Left ventricle myocardium inferior (tissue), 1 donor: ENCODE results near the gene ARHGAP44. TPM values are rescaled to one million over a fixed set of nuclear protein-coding genes. Genes with fewer than 3 reads are reported as not detected.
"Not testable (repeated sequence)": the region's sequence is repeated elsewhere in the genome, so short reads cannot be mapped to it uniquely, and the experiment has no call there.

Experiments used
- DNase-seq: peaks from one replicate; pipeline ENCODE4 v3.0.0-alpha.2; 2020
- H3K27ac ChIP-seq: fragments of 200-600 bp; replicated peaks from 2 replicates; pipeline ENCODE4 v1.8.0; 2021
- H3K27me3 ChIP-seq: fragments of 200-600 bp; 2 replicates; pipeline ENCODE4 v1.8.0; 2021; ENCODE audit warnings: low read depth
- H3K36me3 ChIP-seq: fragments of 200-600 bp; 2 replicates; pipeline ENCODE4 v1.8.0; 2021
- H3K4me1 ChIP-seq: fragments of 200-600 bp; 2 replicates; pipeline ENCODE4 v1.8.0; 2021
- H3K4me3 ChIP-seq: fragments of 200-600 bp; 2 replicates; pipeline ENCODE4 v1.8.0; 2021; ENCODE audit warnings: mild to moderate bottlenecking, moderate library complexity
- H3K9me3 ChIP-seq: fragments of 200-600 bp; replicated peaks from 2 replicates; pipeline ENCODE4 v1.8.0; 2021
- intact Hi-C: fragments of 100-400 bp; cut with micrococcal nuclease; formaldehyde crosslinking; loops from one replicate; pipeline ENCODE4 v1.11.0; 2022
- total RNA-seq: library from RNA; stranded (reverse); fragmentation: NEBNext Ultra II Directional; extraction: Animal tissue kit (Norgen Biotek cat#: 25700); gene quantifications from one replicate; pipeline ENCODE4 v1.2.1, GENCODE V29; 2021
- TF ChIP-seq, protein P1 (sequence below): fragments of 200-600 bp; IDR thresholded peaks from 2 replicates; pipeline ENCODE4 v1.8.0; 2021; ENCODE audit warnings: antibody characterized with exemption, mild to moderate bottlenecking, borderline replicate concordance
- donor health status: DM: no; HTN: yes; CAD: no; lungs with severe emphysema.

Gene ARHGAP44
- total RNA-seq, 1 donor from 2014 or later, result 7.2 TPM

DNA sequence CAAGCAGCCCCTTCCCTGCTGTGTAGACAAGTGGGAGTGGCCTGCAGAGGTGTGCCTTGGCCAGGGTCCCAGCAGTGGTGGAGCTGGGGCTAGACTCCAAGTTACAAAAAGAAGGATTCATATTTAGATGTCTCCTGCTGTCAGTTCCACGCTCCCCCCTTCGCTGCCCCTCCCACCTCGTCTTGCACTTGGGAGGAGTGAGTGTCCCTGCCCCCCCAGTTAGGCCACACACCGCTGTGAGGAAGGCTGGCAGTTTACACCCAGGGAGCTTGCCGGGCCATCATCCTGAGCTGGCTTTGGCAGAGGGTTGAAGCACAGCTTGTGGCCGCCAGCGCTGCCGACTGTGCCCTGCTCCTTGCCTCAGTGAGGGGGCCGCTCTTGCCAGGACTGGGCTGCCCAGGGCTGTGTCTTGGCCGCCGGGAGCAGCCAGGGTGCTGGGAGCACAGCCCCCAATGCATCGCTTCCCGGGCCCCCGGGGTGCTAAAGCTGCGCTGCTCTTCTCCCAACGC lies 184.3 kb downstream of the ARHGAP44 start:
- no peak for DNase-seq
- Histone ChIP-seq H3K4me1 (peaks cover 15% of the 10 kb centered on the region), H3K4me3 (peak overlapping the region; percentile 64), H3K27ac (no peak overlapping the region), H3K36me3 (no peaks in the 10 kb centered on the region), H3K27me3 (no peaks in the 10 kb centered on the region), H3K9me3 (no peaks in the 10 kb centered on the region)
- intact Hi-C loops, result no loop called here
- TF ChIP-seq, protein P1, sequence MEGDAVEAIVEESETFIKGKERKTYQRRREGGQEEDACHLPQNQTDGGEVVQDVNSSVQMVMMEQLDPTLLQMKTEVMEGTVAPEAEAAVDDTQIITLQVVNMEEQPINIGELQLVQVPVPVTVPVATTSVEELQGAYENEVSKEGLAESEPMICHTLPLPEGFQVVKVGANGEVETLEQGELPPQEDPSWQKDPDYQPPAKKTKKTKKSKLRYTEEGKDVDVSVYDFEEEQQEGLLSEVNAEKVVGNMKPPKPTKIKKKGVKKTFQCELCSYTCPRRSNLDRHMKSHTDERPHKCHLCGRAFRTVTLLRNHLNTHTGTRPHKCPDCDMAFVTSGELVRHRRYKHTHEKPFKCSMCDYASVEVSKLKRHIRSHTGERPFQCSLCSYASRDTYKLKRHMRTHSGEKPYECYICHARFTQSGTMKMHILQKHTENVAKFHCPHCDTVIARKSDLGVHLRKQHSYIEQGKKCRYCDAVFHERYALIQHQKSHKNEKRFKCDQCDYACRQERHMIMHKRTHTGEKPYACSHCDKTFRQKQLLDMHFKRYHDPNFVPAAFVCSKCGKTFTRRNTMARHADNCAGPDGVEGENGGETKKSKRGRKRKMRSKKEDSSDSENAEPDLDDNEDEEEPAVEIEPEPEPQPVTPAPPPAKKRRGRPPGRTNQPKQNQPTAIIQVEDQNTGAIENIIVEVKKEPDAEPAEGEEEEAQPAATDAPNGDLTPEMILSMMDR, result no peak

DNA sequence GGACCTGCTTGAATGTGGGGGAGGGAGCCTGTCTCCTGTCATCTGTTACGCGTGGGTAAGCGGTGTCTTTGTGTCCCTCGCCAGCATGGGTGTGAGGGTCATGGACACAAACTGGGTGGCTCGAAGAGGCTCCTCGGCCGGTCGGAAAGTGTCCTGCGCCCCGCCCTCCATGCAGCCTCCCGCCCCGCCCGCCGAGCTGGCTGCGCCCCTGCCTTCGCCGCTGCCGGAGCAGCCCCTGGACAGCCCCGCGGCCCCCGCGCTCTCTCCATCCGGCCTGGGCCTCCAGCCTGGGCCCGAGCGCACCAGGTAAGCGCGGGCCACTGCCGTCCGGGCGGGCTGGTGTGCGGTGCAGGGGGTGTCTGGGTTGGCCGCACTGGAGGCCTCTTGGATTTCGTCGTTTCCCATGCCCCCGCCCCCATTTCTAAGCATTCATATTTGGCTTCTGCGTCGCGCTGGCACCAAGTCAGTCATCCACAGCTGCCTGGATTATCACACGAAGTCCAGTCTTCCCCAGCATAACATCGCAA lies 184.8 kb downstream of the ARHGAP44 start:
- DNase-seq, result no peak
- H3K9me3 ChIP-seq, result no peaks in the 10 kb centered on the region
- no peak overlapping the region for H3K27ac ChIP-seq
- H3K27me3 ChIP-seq, result no peaks in the 10 kb centered on the region
- peaks cover 15% of the 10 kb centered on the region for H3K4me1 ChIP-seq
- TF ChIP-seq, protein P1, result no peak
- peak overlapping the region; percentile 64 for H3K4me3 ChIP-seq
- H3K36me3 ChIP-seq, result no peaks in the 10 kb centered on the region
- intact Hi-C loops, result no loop called here

DNA sequence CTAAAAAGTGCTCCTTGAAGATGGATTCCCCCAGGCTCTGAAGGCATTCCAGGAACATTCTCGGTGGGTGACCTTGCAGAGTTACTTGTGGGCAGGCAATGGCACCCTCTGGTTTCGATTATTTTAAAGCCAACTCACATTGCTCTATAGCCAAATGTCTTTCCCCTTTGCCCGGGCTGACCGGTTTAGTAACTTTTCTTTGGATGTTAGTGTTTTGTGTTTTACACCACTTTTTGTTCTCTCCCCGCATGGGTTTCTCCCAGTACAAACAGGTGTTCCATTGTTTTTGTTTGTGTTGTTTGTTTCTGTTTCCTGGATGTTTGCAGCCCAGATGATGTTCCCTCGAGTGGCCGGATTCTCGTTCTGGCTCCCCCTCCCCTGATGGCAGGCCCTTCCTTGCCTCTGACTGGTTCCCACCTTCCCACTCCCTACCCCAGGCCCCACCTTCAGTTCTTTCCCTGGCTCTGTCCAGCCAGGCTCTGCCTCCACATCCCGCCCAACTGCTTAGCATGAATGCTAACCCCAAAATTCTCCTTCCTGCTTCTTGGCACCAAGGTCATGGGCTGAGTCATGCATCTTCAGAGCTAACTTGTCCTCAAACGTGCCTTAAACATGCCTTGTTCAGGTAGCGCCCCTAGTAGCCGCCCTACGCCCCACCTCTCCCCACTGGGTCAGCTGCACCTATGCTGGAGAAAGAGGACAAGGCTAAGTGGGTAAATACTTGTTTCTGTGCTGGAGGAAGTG lies 187.9 kb downstream of the ARHGAP44 start:
- DNase-seq, result no peak
- intact Hi-C loops, result no loop called here
- Histone ChIP-seq H3K9me3 (no peaks in the 10 kb centered on the region), H3K27me3 (peaks cover 3% of the 10 kb centered on the region), H3K4me3 (no peak overlapping the region), H3K27ac (no peak overlapping the region), H3K4me1 (peaks cover 15% of the 10 kb centered on the region), H3K36me3 (no peaks in the 10 kb centered on the region)
- TF ChIP-seq, protein P1, result no peak

DNA sequence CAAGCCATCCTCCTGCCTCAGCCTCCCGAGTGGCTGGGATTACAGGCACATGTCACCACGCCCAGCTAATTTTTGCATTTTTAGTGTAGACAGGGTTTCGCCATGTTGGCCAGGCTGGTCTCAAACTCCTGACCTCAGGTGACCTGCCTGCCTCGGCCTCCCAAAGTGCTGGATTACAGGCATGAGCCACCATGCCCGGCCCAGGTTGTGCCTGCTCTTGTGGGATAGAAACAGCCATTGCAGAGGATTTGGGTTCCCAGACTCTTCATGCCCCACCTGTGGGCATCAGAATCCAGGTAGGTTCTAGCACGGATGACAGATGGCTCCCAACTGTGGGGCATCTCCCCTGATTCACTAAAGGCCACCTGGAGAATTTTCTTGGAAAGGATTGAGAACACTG lies 189.5 kb downstream of the ARHGAP44 start:
- intact Hi-C loops, DNase-seq: not testable (repeated sequence)

DNA sequence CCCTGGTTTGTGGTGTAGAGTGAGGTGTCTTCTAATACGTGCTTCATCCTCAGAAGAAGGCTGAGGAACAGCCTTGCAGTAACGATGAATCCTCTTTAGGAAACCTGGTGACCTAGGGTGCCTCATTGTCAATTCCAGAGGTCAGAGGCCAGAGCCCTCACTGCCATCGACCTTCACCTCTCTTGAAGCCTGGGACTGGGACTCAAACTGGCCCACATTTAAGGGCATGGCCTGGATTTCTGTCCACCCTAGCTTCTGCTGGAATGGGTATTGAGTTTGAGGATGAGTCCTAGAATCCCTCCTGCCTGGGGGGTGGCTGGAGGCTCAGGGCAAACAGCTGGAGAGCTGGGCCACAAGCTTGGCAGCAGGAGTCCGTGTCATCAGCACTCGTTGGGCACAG lies 189.9 kb downstream of the ARHGAP44 start:
- Histone ChIP-seq H3K4me3 (no peak overlapping the region), H3K4me1 (peaks cover 5% of the 10 kb centered on the region), H3K27me3 (peaks cover 3% of the 10 kb centered on the region), H3K27ac (no peak overlapping the region), H3K9me3 (no peaks in the 10 kb centered on the region), H3K36me3 (no peaks in the 10 kb centered on the region)
- TF ChIP-seq, protein P1, result no peak
- intact Hi-C loops, result no loop called here
- no peak for DNase-seq

More for the DNA sequence above, 189.5 kb downstream of the ARHGAP44 start:
- not testable (repeated sequence) for H3K4me3 ChIP-seq, H3K4me1 ChIP-seq, H3K27me3 ChIP-seq, H3K27ac ChIP-seq, H3K9me3 ChIP-seq, H3K36me3 ChIP-seq

- intact Hi-C loops, result no loop called here
- peaks cover 6% of the 10 kb centered on the region for H3K4me1 ChIP-seq
- TF ChIP-seq, protein P1, result no peak
- H3K36me3 ChIP-seq, result no peaks in the 10 kb centered on the region
- no peak for DNase-seq
- H3K4me3 ChIP-seq, result no peak overlapping the region
- peaks cover 3% of the 10 kb centered on the region for H3K27me3 ChIP-seq
- no peak overlapping the region for H3K27ac ChIP-seq
- H3K9me3 ChIP-seq, result no peaks in the 10 kb centered on the region
These were observed 190.7 kb downstream of the ARHGAP44 start for GRCh38 chr17:12979826-12980500.
